ENCODE measurements around the gene BACH1. TPM values are rescaled to one million over a fixed set of nuclear protein-coding genes. Genes with fewer than 3 reads are reported as not detected.

The BACH1 gene
- total RNA-seq, 1 donor from 2014 or later, result 34.3 TPM

DNA sequence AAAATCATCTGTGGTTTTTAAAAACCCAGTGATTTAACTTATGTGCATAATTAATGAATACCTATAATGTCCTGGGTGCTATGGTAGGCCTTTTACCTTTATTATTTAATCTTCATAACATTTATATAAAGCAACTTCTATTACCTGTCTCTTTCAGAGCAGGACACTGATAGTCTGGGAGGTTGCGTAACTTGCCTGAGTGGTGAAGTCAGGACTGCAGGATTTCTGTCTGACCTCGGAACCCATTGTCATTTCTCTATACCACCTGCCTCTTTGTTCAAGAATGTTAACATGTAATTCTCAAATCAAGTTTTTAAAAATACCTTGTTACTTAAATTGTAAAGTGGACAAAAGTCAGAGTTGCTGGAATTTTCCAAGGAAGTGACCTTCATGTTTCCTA lies 41.0 kb upstream of the BACH1 start:
- DNase-seq (ENCODE audit: low read depth), result no peak
- TF ChIP-seq CTCF (IDR thresholded peaks at IDR 0.05; ENCODE audit: insufficient read depth, low read length, poor library complexity, severe bottlenecking), result no peak
- Histone ChIP-seq H3K27me3 (ENCODE audit: control insufficient read depth, insufficient read depth, low read length) (no peaks in the 10 kb centered on the region), H3K36me3 (ENCODE audit: control insufficient read depth, insufficient read depth, low read length) (no peaks in the 10 kb centered on the region), H3K4me3 (ENCODE audit: low read depth, low read length) (no peak overlapping the region)

DNA sequence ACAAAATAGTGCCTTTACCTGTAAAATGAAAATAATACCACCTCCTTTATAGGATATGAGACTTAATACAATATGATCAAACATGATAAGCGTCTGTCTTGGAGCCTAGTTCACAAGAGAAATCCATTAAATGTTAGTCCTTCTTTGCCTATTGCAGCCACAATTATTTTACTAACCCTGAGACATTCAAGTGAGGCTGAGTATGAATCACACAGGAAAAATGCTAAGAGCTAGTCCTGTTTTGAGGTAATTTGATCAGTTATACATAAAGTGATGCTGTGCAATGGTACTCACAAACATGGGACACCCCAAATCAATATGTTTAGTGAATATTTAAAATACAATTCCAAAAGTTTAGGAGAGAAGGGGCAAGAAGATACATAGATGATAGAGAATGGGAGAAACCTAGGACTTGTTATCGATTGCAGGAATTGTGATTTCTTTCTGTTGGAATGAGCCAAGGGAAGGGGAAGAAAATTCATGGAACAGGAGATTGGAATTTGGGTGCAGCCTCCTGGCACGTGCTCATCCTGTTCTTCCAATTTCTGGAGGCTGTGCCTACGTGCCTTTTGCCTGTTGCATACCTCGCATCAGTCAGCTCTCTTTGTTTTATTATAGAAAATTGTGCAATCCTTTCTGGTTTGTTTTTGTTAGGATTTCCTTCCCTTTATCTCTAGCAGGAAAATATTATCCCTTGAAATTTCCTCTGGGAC lies 39.9 kb upstream of the BACH1 start:
- Histone ChIP-seq H3K36me3 (ENCODE audit: control insufficient read depth, insufficient read depth, low read length) (no peaks in the 10 kb centered on the region), H3K27me3 (ENCODE audit: control insufficient read depth, insufficient read depth, low read length) (no peaks in the 10 kb centered on the region), H3K4me3 (ENCODE audit: low read depth, low read length) (no peak overlapping the region)
- no peak for TF ChIP-seq CTCF (IDR thresholded peaks at IDR 0.05; ENCODE audit: insufficient read depth, low read length, poor library complexity, severe bottlenecking)
- peak; percentile 35 for DNase-seq (ENCODE audit: low read depth)

GRCh38 chr21:29260461-29260860 lies 38.3 kb upstream of the BACH1 start:
- H3K4me3 ChIP-seq (ENCODE audit: low read depth, low read length), result no peak overlapping the region
- TF ChIP-seq CTCF (IDR thresholded peaks at IDR 0.05; ENCODE audit: insufficient read depth, low read length, poor library complexity, severe bottlenecking), result no peak
- no peaks in the 10 kb centered on the region for H3K36me3 ChIP-seq (ENCODE audit: control insufficient read depth, insufficient read depth, low read length)
- H3K27me3 ChIP-seq (ENCODE audit: control insufficient read depth, insufficient read depth, low read length), result no peaks in the 10 kb centered on the region
- no peak for DNase-seq (ENCODE audit: low read depth)

GRCh38 chr21:29261555-29262540 lies 36.9 kb upstream of the BACH1 start:
- no peak for TF ChIP-seq CTCF (IDR thresholded peaks at IDR 0.05; ENCODE audit: insufficient read depth, low read length, poor library complexity, severe bottlenecking)
- no peak overlapping the region for H3K4me3 ChIP-seq (ENCODE audit: low read depth, low read length)
- DNase-seq (ENCODE audit: low read depth), result no peak

DNA sequence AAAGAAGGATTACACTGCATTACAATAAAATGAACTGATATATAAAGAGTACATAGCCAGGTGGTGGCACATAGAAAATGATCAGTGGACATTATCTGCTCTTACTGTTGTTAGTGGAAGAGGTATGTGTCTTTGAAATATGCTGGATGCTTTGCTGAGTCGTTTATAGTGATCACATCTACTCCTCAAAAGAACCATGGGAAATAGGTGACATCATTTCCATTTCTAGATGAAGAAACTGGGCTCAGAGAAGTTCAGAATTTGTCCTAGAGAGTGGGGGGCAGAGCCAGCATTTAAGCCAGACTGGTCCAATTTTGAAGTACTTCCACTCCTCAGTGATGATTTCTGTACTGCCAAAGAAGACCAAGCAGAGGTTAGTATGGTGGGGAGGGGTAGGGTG lies 34.0 kb upstream of the BACH1 start:
- no peak for TF ChIP-seq CTCF (IDR thresholded peaks at IDR 0.05; ENCODE audit: insufficient read depth, low read length, poor library complexity, severe bottlenecking)
- no peak for DNase-seq (ENCODE audit: low read depth)

More at GRCh38 chr21:29261555-29262540, 36.9 kb upstream of the BACH1 start:
- H3K27me3 ChIP-seq (ENCODE audit: control insufficient read depth, insufficient read depth, low read length), result no peaks in the 10 kb centered on the region
- H3K36me3 ChIP-seq (ENCODE audit: control insufficient read depth, insufficient read depth, low read length), result no peaks in the 10 kb centered on the region

More for the DNA sequence above, 34.0 kb upstream of the BACH1 start:
- no peaks in the 10 kb centered on the region for H3K36me3 ChIP-seq (ENCODE audit: control insufficient read depth, insufficient read depth, low read length)
- H3K27me3 ChIP-seq (ENCODE audit: control insufficient read depth, insufficient read depth, low read length), result no peaks in the 10 kb centered on the region
- no peak overlapping the region for H3K4me3 ChIP-seq (ENCODE audit: low read depth, low read length)
